Neural cell (in vitro differentiated cells): Measurements from ENCODE around the gene NF2. TPM values are rescaled to one million over a fixed set of nuclear protein-coding genes. Genes with fewer than 3 reads are reported as not detected.

Source experiments
- H2AFZ ChIP-seq: fragments of 200-600, 300-800 bp; sonication (generic), shearing (Covaris generic); 2 replicates; pipeline ENCODE4 v1.6.0; 2014; ENCODE audit warnings: low read depth, mild to moderate bottlenecking, antibody characterized with exemption, low read length, moderate library complexity
- H3F3A ChIP-seq: fragments of 200-600 bp; shearing (Covaris generic); 2 replicates; pipeline ENCODE4 v1.6.1; 2016; ENCODE audit warnings: mild to moderate bottlenecking, moderate library complexity, mixed read lengths, antibody characterized with exemption, low read length; ENCODE audit not compliant: insufficient read depth, poor library complexity, severe bottlenecking
- H3K27ac ChIP-seq: fragments of 200-600, 300-800 bp; sonication (generic), shearing (Covaris generic); 2 replicates; pipeline ENCODE4 v1.5.1; 2014; ENCODE audit warnings: mild to moderate bottlenecking, low read length, moderate library complexity
- H3K27me3 ChIP-seq: fragments of 300-800, 200-600 bp; sonication (generic), shearing (Covaris generic); 2 replicates; pipeline ENCODE4 v1.6.0; 2014; ENCODE audit warnings: mild to moderate bottlenecking, low read depth, low read length, moderate library complexity; ENCODE audit not compliant: insufficient read depth
- H3K36me3 ChIP-seq: fragments of 300-800, 200-600 bp; sonication (generic), shearing (Covaris generic); 2 replicates; pipeline ENCODE4 v1.5.1; 2014; ENCODE audit warnings: mild to moderate bottlenecking, antibody characterized with exemption, low read length, moderate library complexity; ENCODE audit not compliant: insufficient read depth
- H3K4me2 ChIP-seq: fragments of 300-800, 200-600 bp; sonication (generic), shearing (Covaris generic); 2 replicates; pipeline ENCODE4 v1.6.0; 2014; ENCODE audit warnings: mild to moderate bottlenecking, low read length
- H3K4me3 ChIP-seq: fragments of 300-800, 200-600 bp; sonication (generic), shearing (Covaris generic); 2 replicates; pipeline ENCODE4 v1.5.1; 2014; ENCODE audit warnings: mild to moderate bottlenecking, low read length, moderate library complexity
- H3K79me2 ChIP-seq: fragments of 200-600 bp; shearing (Covaris generic); replicated peaks from 2 replicates; pipeline ENCODE4 v1.6.0; 2014; ENCODE audit warnings: mild to moderate bottlenecking, low read length, moderate library complexity; ENCODE audit not compliant: insufficient read depth
- H3K9ac ChIP-seq: fragments of 300-800, 200-600 bp; sonication (generic), shearing (Covaris generic); 2 replicates; pipeline ENCODE4 v1.6.1; 2016; ENCODE audit warnings: mild to moderate bottlenecking, low read length, mixed read lengths
- H3K9me2 ChIP-seq: fragments of 200-600 bp; shearing (Covaris generic); 2 replicates; pipeline ENCODE4 v1.6.1; 2016; ENCODE audit warnings: mild to moderate bottlenecking, low read length, mixed read lengths; ENCODE audit not compliant: insufficient read depth
- H3K9me3 ChIP-seq: fragments of 200-600, 300-800 bp; sonication (generic), shearing (Covaris generic); 2 replicates; pipeline ENCODE4 v1.6.1; 2016; ENCODE audit warnings: mild to moderate bottlenecking, mixed run types, low read length, moderate library complexity, mixed read lengths
- H4K20me1 ChIP-seq: fragments of 200-600 bp; shearing (Covaris generic); 2 replicates; pipeline ENCODE4 v1.6.1; 2016; ENCODE audit warnings: mild to moderate bottlenecking, mixed run types; ENCODE audit not compliant: insufficient read depth
- CTCF ChIP-seq: fragments of 450-650 bp; IDR thresholded peaks from 2 replicates; pipeline ENCODE4 v1.5.1; 2014; ENCODE audit warnings: antibody characterized with exemption, mild to moderate bottlenecking, moderate library complexity; ENCODE audit not compliant: poor library complexity, severe bottlenecking
- EP300 ChIP-seq: fragments of 450-650 bp; conservative IDR thresholded peaks from 2 replicates; pipeline ENCODE4 v1.6.1; 2014; ENCODE audit warnings: antibody characterized with exemption, mild to moderate bottlenecking, moderate library complexity; ENCODE audit not compliant: poor library complexity, severe bottlenecking
- EZH2 ChIP-seq: fragments of 200-600, 300-800 bp; shearing (Covaris generic), sonication (generic); IDR thresholded peaks from 2 replicates; pipeline ENCODE4 v1.6.1; 2014; ENCODE audit warnings: antibody characterized with exemption, low read length, borderline replicate concordance, mild to moderate bottlenecking; ENCODE audit not compliant: insufficient read depth, poor library complexity, severe bottlenecking
- MXI1 ChIP-seq: fragments of 450-650 bp; conservative IDR thresholded peaks from 2 replicates; pipeline ENCODE4 v1.6.1; 2014; ENCODE audit warnings: antibody characterized with exemption, mild to moderate bottlenecking; ENCODE audit not compliant: poor library complexity, severe bottlenecking
- POLR2AphosphoS5 ChIP-seq: IDR thresholded peaks from 2 replicates; pipeline ENCODE4 v1.6.1; 2012
- RAD21 ChIP-seq: fragments of 450-650 bp; conservative IDR thresholded peaks from 2 replicates; pipeline ENCODE4 v1.6.1; 2014; ENCODE audit warnings: antibody characterized with exemption, mild to moderate bottlenecking, moderate library complexity
- REST ChIP-seq: IDR thresholded peaks from 2 replicates; pipeline ENCODE4 v1.6.1; 2012; ENCODE audit warnings: borderline replicate concordance
- SMC3 ChIP-seq: fragments of 450-650 bp; conservative IDR thresholded peaks from 2 replicates; pipeline ENCODE4 v1.6.1; 2014; ENCODE audit warnings: antibody characterized with exemption, mild to moderate bottlenecking, moderate library complexity; ENCODE audit not compliant: poor library complexity
- TAF1 ChIP-seq: IDR thresholded peaks from 2 replicates; pipeline ENCODE4 v1.6.1; 2012; ENCODE audit warnings: low read depth
- polyA plus RNA-seq: library from polyadenylated mRNA; depleted of rRNA; stranded (reverse); fragments of >200 nt; gene quantifications from 2 replicates; pipeline ENCODE4 v1.2.3, GENCODE V29; 2014

The NF2 gene
- polyA plus RNA-seq, 1 donor from 2014 or later: 18.7 TPM

- Histone ChIP-seq H4K20me1 (no peaks in the 10 kb centered on the region), H3K36me3 (no peaks in the 10 kb centered on the region), H3F3A (no peaks in the 10 kb centered on the region), H2AFZ (no peak overlapping the region), H3K27ac (no peak overlapping the region), H3K9ac (no peak overlapping the region), H3K27me3 (peaks cover 20% of the 10 kb centered on the region), H3K9me3 (no peaks in the 10 kb centered on the region), H3K4me2 (no peak overlapping the region), H3K79me2 (no peaks in the 10 kb centered on the region), H3K4me3 (no peak overlapping the region), H3K9me2 (no peaks in the 10 kb centered on the region)
- TF ChIP-seq POLR2AphosphoS5 (no peak), SMC3 (no peak), RAD21 (no peak), EP300 (no peak), CTCF (no peak), TAF1 (no peak), REST (no peak), EZH2 (no peak), MXI1 (no peak)
Observed at GRCh38 chr22:29715705-29716104, 112.3 kb downstream of the NF2 start.

GRCh38 chr22:29716814-29717545, 113.5 kb downstream of the NF2 start:
- H4K20me1 ChIP-seq: no peaks in the 10 kb centered on the region
- no peak overlapping the region for H3K4me2 ChIP-seq
- no peaks in the 10 kb centered on the region for H3K36me3 ChIP-seq
- no peaks in the 10 kb centered on the region for H3K9me3 ChIP-seq
- no peak overlapping the region for H3K4me3 ChIP-seq
- H3K9me2 ChIP-seq: no peaks in the 10 kb centered on the region
- no peak overlapping the region for H3K9ac ChIP-seq
- TF ChIP-seq EZH2 (no peak), POLR2AphosphoS5 (no peak), REST (peak; percentile 70)
- H3K79me2 ChIP-seq: no peaks in the 10 kb centered on the region
- no peak overlapping the region for H2AFZ ChIP-seq
- H3F3A ChIP-seq: no peaks in the 10 kb centered on the region
- peaks cover 32% of the 10 kb centered on the region for H3K27me3 ChIP-seq
- H3K27ac ChIP-seq: no peak overlapping the region
